Parathyroid adenoma (tissue), 2 donors: Measurements from ENCODE around the gene SPRR3.

ENCODE experiments used
- H2AFZ ChIP-seq: fragments of 300-600 bp; sonication (generic); one replicate; pipeline ENCODE4 v1.7.0; 2017; ENCODE audit warnings: antibody characterized with exemption, mild to moderate bottlenecking
- H3K27ac ChIP-seq: fragments of 300-600 bp; sonication (generic); one replicate; pipeline ENCODE4 v1.7.0; 2017
- H3K27me3 ChIP-seq: fragments of 300-600 bp; sonication (generic); one replicate; pipeline ENCODE4 v1.7.0; 2017; ENCODE audit warnings: low read length; ENCODE audit not compliant: control insufficient read depth, insufficient read depth
- H3K36me3 ChIP-seq: fragments of 300-600 bp; sonication (generic); one replicate; pipeline ENCODE4 v1.7.0; 2017; ENCODE audit warnings: low read length; ENCODE audit not compliant: control insufficient read depth, insufficient read depth
- H3K4me1 ChIP-seq: fragments of 300-600 bp; sonication (generic); one replicate; pipeline ENCODE4 v1.7.0; 2017; ENCODE audit warnings: control low read depth
- H3K4me2 ChIP-seq: fragments of 300-600 bp; sonication (generic); one replicate; pipeline ENCODE4 v1.7.0; 2017; ENCODE audit warnings: low read length
- H3K4me3 ChIP-seq: fragments of 300-600 bp; sonication (generic); one replicate; pipeline ENCODE4 v1.7.0; 2017; ENCODE audit warnings: low read depth, low read length
- H3K79me2 ChIP-seq: fragments of 300-600 bp; sonication (generic); one replicate; pipeline ENCODE4 v1.7.0; 2017; ENCODE audit warnings: control low read depth
- H3K9ac ChIP-seq: fragments of 300-600 bp; sonication (generic); one replicate; pipeline ENCODE4 v1.7.0; 2017; ENCODE audit warnings: mild to moderate bottlenecking
- H3K9me3 ChIP-seq: fragments of 300-600 bp; sonication (generic); one replicate; pipeline ENCODE4 v1.7.0; 2017; ENCODE audit warnings: low read length; ENCODE audit not compliant: control insufficient read depth
- CTCF ChIP-seq: fragments of 300-600 bp; sonication (generic); IDR thresholded peaks from one replicate; pipeline ENCODE4 v1.7.0; 2017; ENCODE audit warnings: antibody characterized with exemption, mild to moderate bottlenecking
- donor health status: primary hyperparathyroidism.

SPRR3 gene

GRCh38 chr1:152981146-152981871 lies 20.2 kb upstream of the SPRR3 start:
- no peaks in the 10 kb centered on the region for H3K4me1 ChIP-seq
- H3K79me2 ChIP-seq: no peaks in the 10 kb centered on the region
- TF ChIP-seq CTCF: no peak
- H3K27me3 ChIP-seq: no peaks in the 10 kb centered on the region
- no peak overlapping the region for H3K4me2 ChIP-seq
- H3K4me3 ChIP-seq: no peak overlapping the region
- H3K9me3 ChIP-seq: no peaks in the 10 kb centered on the region
- H2AFZ ChIP-seq: no peak overlapping the region
- H3K36me3 ChIP-seq: no peaks in the 10 kb centered on the region
- no peak overlapping the region for H3K9ac ChIP-seq
- H3K27ac ChIP-seq: no peak overlapping the region

- TF ChIP-seq CTCF: no peak
- no peaks in the 10 kb centered on the region for H3K9me3 ChIP-seq
- no peaks in the 10 kb centered on the region for H3K36me3 ChIP-seq
- no peaks in the 10 kb centered on the region for H3K79me2 ChIP-seq
- no peak overlapping the region for H3K4me3 ChIP-seq
- no peaks in the 10 kb centered on the region for H3K4me1 ChIP-seq
- no peaks in the 10 kb centered on the region for H3K27me3 ChIP-seq
- no peak overlapping the region for H3K9ac ChIP-seq
- H2AFZ ChIP-seq: no peak overlapping the region
- H3K27ac ChIP-seq: no peak overlapping the region
- no peak overlapping the region for H3K4me2 ChIP-seq
Measured at GRCh38 chr1:152982076-152982475, 19.5 kb upstream of the SPRR3 start.

- H3K27ac ChIP-seq: no peak overlapping the region
- H3K9ac ChIP-seq: no peak overlapping the region
- no peaks in the 10 kb centered on the region for H3K4me1 ChIP-seq
- no peaks in the 10 kb centered on the region for H3K79me2 ChIP-seq
- H3K4me3 ChIP-seq: no peak overlapping the region
- no peaks in the 10 kb centered on the region for H3K9me3 ChIP-seq
- H2AFZ ChIP-seq: no peak overlapping the region
- TF ChIP-seq CTCF: no peak
- no peak overlapping the region for H3K4me2 ChIP-seq
- no peaks in the 10 kb centered on the region for H3K27me3 ChIP-seq
- H3K36me3 ChIP-seq: no peaks in the 10 kb centered on the region
Measured at GRCh38 chr1:152983234-152983633, 18.3 kb upstream of the SPRR3 start.

GRCh38 chr1:152983743-152984142 lies 17.8 kb upstream of the SPRR3 start, which contains the start of gene SPRR1A:
Gene SPRR1A, plus strand, starts transcription at chr1:152984081. Its CDS starts 1,150 bp downstream, at chr1:152985231.
- H3K79me2 ChIP-seq: no peaks in the 10 kb centered on the region
- H3K9me3 ChIP-seq: no peaks in the 10 kb centered on the region
- no peak within 1 kb of the TSS for H3K4me3 ChIP-seq
- no peaks in the 10 kb centered on the region for H3K27me3 ChIP-seq
- H3K36me3 ChIP-seq: no peaks in the 10 kb centered on the region
- no peak for TF ChIP-seq CTCF
- no peak within 1 kb of the TSS for H3K9ac ChIP-seq
- no peak within 1 kb of the TSS for H3K27ac ChIP-seq
- H3K4me2 ChIP-seq: no peak within 1 kb of the TSS
- no peak within 1 kb of the TSS for H2AFZ ChIP-seq
- no peaks in the 10 kb centered on the region for H3K4me1 ChIP-seq

- Histone ChIP-seq H3K36me3 (no peaks in the 10 kb centered on the region), H3K27me3 (no peaks in the 10 kb centered on the region), H2AFZ (no peak overlapping the region), H3K4me3 (no peak overlapping the region), H3K4me2 (no peak overlapping the region), H3K9me3 (no peaks in the 10 kb centered on the region), H3K4me1 (no peaks in the 10 kb centered on the region), H3K27ac (no peak overlapping the region), H3K9ac (no peak overlapping the region), H3K79me2 (no peaks in the 10 kb centered on the region)
- TF ChIP-seq CTCF: no peak
Measured at GRCh38 chr1:152986578-152986977, 15.0 kb upstream of the SPRR3 start.
